HL-60/S4 (cell line): ENCODE measurements around the gene ACTG2.

Experiments
- in situ Hi-C: fragments of 300-500 bp; cut with MboI; formaldehyde crosslinking; loops from 2 replicates; pipeline ENCODE4 v1.14.3; 2022; ENCODE audit warnings: low sequenced_read_pairs

Gene ACTG2

GRCh38 chr2:73963385-73964120 lies 70.7 kb downstream of the ACTG2 start:
- in situ Hi-C loops, result no loop called here

- in situ Hi-C loops, result no loop called here
Measured at GRCh38 chr2:73964223-73964622, 71.4 kb downstream of the ACTG2 start.

GRCh38 chr2:73965053-73965452 lies 72.2 kb downstream of the ACTG2 start:
- in situ Hi-C loops, result no loop called here

- in situ Hi-C loops, result no loop called here
Measured at GRCh38 chr2:73968357-73968937, 75.6 kb downstream of the ACTG2 start.

- in situ Hi-C loops, result no loop called here
Measured at GRCh38 chr2:73969356-73969755, 76.5 kb downstream of the ACTG2 start.
